SK-N-SH treated with all-trans-retinoic acid at 6 μM for 48 hours (cell line): ENCODE measurements around the gene OR2V1.
"Not testable (repeated sequence)": the region's sequence is repeated elsewhere in the genome, so short reads cannot be mapped to it uniquely, and the experiment has no call there.

Source experiments
- ATAC-seq: fragments of 200-7000 bp; cut with Tn5 transposase; 3 replicates; pipeline ENCODE4 v1.9.1; 2020; ENCODE audit warnings: mild to moderate bottlenecking, moderate library complexity
- ARNTL ChIP-seq: fragments of 450-650 bp; formaldehyde crosslinking; IDR thresholded peaks from 2 replicates; pipeline ENCODE4 v1.5.0; 2020; ENCODE audit warnings: low read depth, mild to moderate bottlenecking, moderate library complexity, borderline replicate concordance
- BACH2 ChIP-seq: fragments of 250-450 bp; sonication (Bioruptor Pico); IDR thresholded peaks from 2 replicates; pipeline ENCODE4 v1.9.0; 2021; ENCODE audit warnings: mild to moderate bottlenecking, borderline replicate concordance
- CREB5 ChIP-seq: fragments of 250-450 bp; sonication (Bioruptor Pico); IDR thresholded peaks from 2 replicates; pipeline ENCODE4 v1.5.1; 2020; ENCODE audit warnings: low read depth, mild to moderate bottlenecking, moderate library complexity
- CSDC2 ChIP-seq: fragments of 250-450 bp; sonication (Bioruptor Pico); IDR thresholded peaks from 2 replicates; pipeline ENCODE4 v1.5.0; 2020; ENCODE audit warnings: mild to moderate bottlenecking, moderate library complexity
- ESRRG ChIP-seq: fragments of 250-450 bp; sonication (Bioruptor Pico); IDR thresholded peaks from 2 replicates; pipeline ENCODE4 v1.6.1; 2021; ENCODE audit warnings: mild to moderate bottlenecking
- GLIS3 ChIP-seq: fragments of 250-450 bp; sonication (Bioruptor Pico); IDR thresholded peaks from 2 replicates; pipeline ENCODE4 v1.5.0; 2020; ENCODE audit warnings: mild to moderate bottlenecking, moderate library complexity
- ISL1 ChIP-seq: fragments of 250-450 bp; sonication (Bioruptor Pico); IDR thresholded peaks from 2 replicates; pipeline ENCODE4 v2.1.2; 2022; ENCODE audit warnings: mild to moderate bottlenecking, moderate library complexity
- OSR1 ChIP-seq: fragments of 250-450 bp; sonication (Bioruptor Pico); IDR thresholded peaks from 2 replicates; pipeline ENCODE4 v1.8.0; 2022; ENCODE audit warnings: moderate library complexity, mild to moderate bottlenecking, inconsistent platforms
- PATZ1 ChIP-seq: fragments of 250-450 bp; sonication (Bioruptor Pico); IDR thresholded peaks from 2 replicates; pipeline ENCODE4 v1.8.0; 2020; ENCODE audit warnings: mild to moderate bottlenecking, moderate library complexity, borderline replicate concordance
- POU6F1 ChIP-seq: fragments of 250-450 bp; sonication (Bioruptor Pico); IDR thresholded peaks from 2 replicates; pipeline ENCODE4 v1.8.0; 2021; ENCODE audit warnings: low read depth, mild to moderate bottlenecking, moderate library complexity, borderline replicate concordance
- PPARA ChIP-seq: fragments of 250-450 bp; sonication (Bioruptor Pico); IDR thresholded peaks from 2 replicates; pipeline ENCODE4 v1.5.0; 2020; ENCODE audit warnings: mild to moderate bottlenecking, borderline replicate concordance
- RARB ChIP-seq: fragments of 250-450 bp; sonication (Bioruptor Pico); IDR thresholded peaks from 2 replicates; pipeline ENCODE4 v1.8.0; 2021; ENCODE audit warnings: mild to moderate bottlenecking, moderate library complexity
- SNAI2 ChIP-seq: fragments of 250-450 bp; sonication (Bioruptor Pico); IDR thresholded peaks from 2 replicates; pipeline ENCODE4 v1.5.0; 2020; ENCODE audit warnings: mild to moderate bottlenecking, moderate library complexity
- TCF4 ChIP-seq: fragments of 250-450 bp; sonication (Bioruptor Pico); IDR thresholded peaks from 2 replicates; pipeline ENCODE4 v1.8.0; 2021; ENCODE audit warnings: mild to moderate bottlenecking, moderate library complexity, borderline replicate concordance
- TSHZ2 ChIP-seq: fragments of 250-450 bp; sonication (Bioruptor Pico); IDR thresholded peaks from 2 replicates; pipeline ENCODE4 v1.5.0; 2020; ENCODE audit warnings: mild to moderate bottlenecking, moderate library complexity
- ZFP3 ChIP-seq: fragments of 250-450 bp; sonication (Bioruptor Pico); IDR thresholded peaks from 2 replicates; pipeline ENCODE4 v1.5.0; 2020; ENCODE audit warnings: mild to moderate bottlenecking, moderate library complexity
- ZFP30 ChIP-seq: fragments of 450-650 bp; formaldehyde crosslinking; IDR thresholded peaks from 2 replicates; pipeline ENCODE4 v1.5.0; 2022; ENCODE audit warnings: mild to moderate bottlenecking, moderate library complexity
- ZNF565 ChIP-seq: fragments of 450-650 bp; formaldehyde crosslinking; conservative IDR thresholded peaks from 2 replicates; pipeline ENCODE4 v1.5.0; 2020; ENCODE audit warnings: low read depth, mild to moderate bottlenecking, moderate library complexity
- ZNF70 ChIP-seq: fragments of 450-650 bp; formaldehyde crosslinking; IDR thresholded peaks from 2 replicates; pipeline ENCODE4 v1.5.0; 2020; ENCODE audit warnings: mild to moderate bottlenecking, moderate library complexity
- ZNF8 ChIP-seq: fragments of 450-650 bp; formaldehyde crosslinking; IDR thresholded peaks from 2 replicates; pipeline ENCODE4 v1.5.0; 2020; ENCODE audit warnings: mild to moderate bottlenecking, moderate library complexity

OR2V1 gene

GRCh38 chr5:181118369-181118768, 12.6 kb downstream of the OR2V1 start:
- no peak for ATAC-seq
- no peak for TF ChIP-seq ZNF565 (CRISPR knock-in tag)
- no peak for TF ChIP-seq RARB
- no peak for TF ChIP-seq ZNF8
- TF ChIP-seq ISL1, result no peak
- no peak for TF ChIP-seq CSDC2 (CRISPR knock-in tag)
- TF ChIP-seq ZNF70 (CRISPR knock-in tag), result no peak
- no peak for TF ChIP-seq POU6F1 (CRISPR knock-in tag)
- TF ChIP-seq TSHZ2 (CRISPR knock-in tag), result no peak
- no peak for TF ChIP-seq ZFP30 (CRISPR knock-in tag)
- TF ChIP-seq PATZ1 (CRISPR knock-in tag), result no peak
- no peak for TF ChIP-seq ESRRG (CRISPR knock-in tag)
- TF ChIP-seq SNAI2, result no peak
- no peak for TF ChIP-seq OSR1 (CRISPR knock-in tag)
- TF ChIP-seq TCF4 (CRISPR knock-in tag), result no peak

- TF ChIP-seq PPARA, result no peak
- no peak for TF ChIP-seq ZFP30 (CRISPR knock-in tag)
- ATAC-seq, result peak; percentile 48
Observed at GRCh38 chr5:181114844-181115778, 15.9 kb downstream of the OR2V1 start.

GRCh38 chr5:181114284-181114843, 16.6 kb downstream of the OR2V1 start:
- TF ChIP-seq CSDC2 (CRISPR knock-in tag) (no peak), ARNTL (CRISPR knock-in tag) (no peak), PPARA (no peak), ZFP3 (CRISPR knock-in tag) (no peak), ZFP30 (CRISPR knock-in tag) (no peak), SNAI2 (no peak), ZNF70 (CRISPR knock-in tag) (no peak), POU6F1 (CRISPR knock-in tag) (no peak), OSR1 (CRISPR knock-in tag) (no peak), GLIS3 (no peak), ZNF8 (no peak), TCF4 (CRISPR knock-in tag) (no peak), CREB5 (CRISPR knock-in tag) (no peak), TSHZ2 (CRISPR knock-in tag) (no peak), PATZ1 (CRISPR knock-in tag) (no peak), BACH2 (no peak)
- no peak; the same call in 1 of the 3 replicates for ATAC-seq

GRCh38 chr5:181113572-181113971, 17.4 kb downstream of the OR2V1 start:
- not testable (repeated sequence) for ATAC-seq
